HepG2 (cell line): ENCODE results near the gene TBC1D1. TPM values are rescaled to one million over a fixed set of nuclear protein-coding genes. Genes with fewer than 3 reads are reported as not detected.

Experiments
- ATAC-seq: fragments of 200-7000 bp; cut with Tn5 transposase; 3 replicates; pipeline ENCODE4 v1.9.1; 2020; ENCODE audit warnings: mild to moderate bottlenecking, moderate library complexity
- BruUV-seq: library from RNA; stranded (reverse); fragments of 400-500 nt; replicated peaks from 2 replicates; lab custom pipeline; 2021; lab: Mats Ljungman, UMichigan
- CTCF ChIA-PET: fragments of 300-600 bp; formaldehyde crosslinking; extraction: SDS; loops from one replicate; lab custom pipeline; 2021; ENCODE audit warnings: low total read pairs, inconsistent platforms, low intra/inter-chr PET ratio; lab: Yijun Ruan, JAX
- POLR2A ChIA-PET: fragments of 350-600 bp; sonication (Branson Sonifier 250); formaldehyde crosslinking; loops from one replicate; lab custom pipeline; 2020; ENCODE audit warnings: antibody characterized with exemption, inconsistent platforms; lab: Yijun Ruan, JAX
- DNase-seq: peaks from one replicate; pipeline ENCODE4 v3.0.0-alpha.2; 2015; ENCODE audit warnings: low spot score
- FAIRE-seq: peaks from 3 replicates; lab custom pipeline; 2011; peaks lifted over from hg19 to GRCh38; lab: Jason Lieb, UNC
- H2AFZ ChIP-seq: one replicate; pipeline ENCODE4 v1.6.1; 2011; ENCODE audit warnings: low read length, inconsistent platforms
- H3K27ac ChIP-seq: fragments of 300-600 bp; 3 replicates; pipeline ENCODE4 v1.8.0; 2011; ENCODE audit warnings: mixed run types, mild to moderate bottlenecking, mixed read lengths, low read length, inconsistent platforms; ENCODE audit not compliant: insufficient read depth; ENCODE audit errors: extremely low read length
- H3K27me3 ChIP-seq, 2 experiments: fragments of 200-600 bp in 1 of 2; 2 replicates in 1 of 2; 3 replicates in 1 of 2; pipeline versions ENCODE4 v1.6.0 to v1.8.0; 2011; ENCODE audit warnings: low read length in 2 of 2, mild to moderate bottlenecking in 2 of 2, moderate library complexity in 2 of 2, inconsistent platforms in 1 of 2; ENCODE audit not compliant: insufficient read depth in 2 of 2, control insufficient read depth in 1 of 2
- H3K36me3 ChIP-seq, 2 experiments: fragments of 200-600 bp in 1 of 2; replicated peaks in 1 of 2; 2 replicates in 1 of 2; 3 replicates in 1 of 2; pipeline versions ENCODE4 v1.5.1 to v1.8.0; 2011; ENCODE audit warnings: low read length in 2 of 2, inconsistent platforms in 1 of 2; ENCODE audit not compliant: insufficient read depth in 2 of 2, control insufficient read depth in 1 of 2
- H3K4me1 ChIP-seq: 2 replicates; pipeline ENCODE4 v1.5.1; 2012; ENCODE audit warnings: low read length, inconsistent platforms; ENCODE audit not compliant: insufficient read depth
- H3K4me2 ChIP-seq: 2 replicates; pipeline ENCODE4 v1.6.0; 2011; ENCODE audit warnings: low read depth, low read length, inconsistent platforms
- H3K4me3 ChIP-seq, 3 experiments: fragments of 200-600 bp in 1 of 3; sonication (generic), shearing (Covaris generic) in 1 of 3; replicated peaks in 1 of 3; 2 replicates each; pipeline ENCODE4 v1.5.1; 2011 to 2016; ENCODE audit warnings: low read length in 3 of 3, inconsistent platforms in 2 of 3, low read depth in 2 of 3, mild to moderate bottlenecking in 2 of 3, control low read depth in 1 of 3, mixed read lengths in 1 of 3; ENCODE audit not compliant: insufficient read depth in 1 of 3
- H3K79me2 ChIP-seq: one replicate; pipeline ENCODE4 v1.6.1; 2011; ENCODE audit warnings: low read length, inconsistent platforms; ENCODE audit not compliant: insufficient read depth
- H3K9ac ChIP-seq: 2 replicates; pipeline ENCODE4 v1.6.0; 2011; ENCODE audit warnings: mild to moderate bottlenecking, low read depth, low read length, inconsistent platforms; ENCODE audit not compliant: insufficient read depth
- H3K9me3 ChIP-seq: 2 replicates; pipeline ENCODE4 v1.5.1; 2012; ENCODE audit warnings: mild to moderate bottlenecking, low read length
- H4K20me1 ChIP-seq: 2 replicates; pipeline ENCODE4 v1.6.0; 2011; ENCODE audit warnings: inconsistent platforms, mild to moderate bottlenecking, low read length, moderate library complexity; ENCODE audit not compliant: insufficient read depth
- ARNTL ChIP-seq: sonication (generic); formaldehyde crosslinking; IDR thresholded peaks from 2 replicates; pipeline ENCODE4 v1.4.0; 2020; ENCODE audit warnings: mild to moderate bottlenecking, missing genetic modification reagents
- CBX1 ChIP-seq: IDR thresholded peaks from one replicate; pipeline ENCODE4 v1.6.1; 2016; ENCODE audit warnings: antibody characterized with exemption, low read depth
- CCAR2 ChIP-seq: fragments of 200-400 bp; formaldehyde crosslinking; optimal IDR thresholded peaks from 2 replicates; pipeline ENCODE3; 2018; ENCODE audit warnings: low read depth, mild to moderate bottlenecking, low read length, moderate library complexity
- CHD4 ChIP-seq: fragments of 200-600 bp; sonication (generic); IDR thresholded peaks from 2 replicates; pipeline ENCODE4 v1.7.0; 2017; ENCODE audit warnings: mild to moderate bottlenecking, low read length, borderline replicate concordance
- GPN1 ChIP-seq: sonication (generic); formaldehyde crosslinking; IDR thresholded peaks from 2 replicates; pipeline ENCODE4 v1.5.1; 2020; ENCODE audit warnings: missing genetic modification reagents, borderline replicate concordance
- HNF4A ChIP-seq: sonication (generic); formaldehyde crosslinking; IDR thresholded peaks from 2 replicates; pipeline ENCODE4 v1.4.0; 2020; ENCODE audit warnings: missing genetic modification reagents
- HNRNPLL ChIP-seq: fragments of 200-400 bp; formaldehyde crosslinking; IDR thresholded peaks from 2 replicates; pipeline ENCODE4 v1.6.1; 2017; ENCODE audit warnings: mild to moderate bottlenecking, low read depth, low read length; ENCODE audit not compliant: poor library complexity, severe bottlenecking
- MED8 ChIP-seq: sonication (generic); formaldehyde crosslinking; IDR thresholded peaks from 2 replicates; pipeline ENCODE4 v1.8.1; 2023; ENCODE audit warnings: mild to moderate bottlenecking, missing genetic modification reagents; ENCODE audit not compliant: insufficient replicate concordance
- MEIS2 ChIP-seq: sonication (generic); formaldehyde crosslinking; IDR thresholded peaks from 2 replicates; pipeline ENCODE4 v1.9.0; 2021; ENCODE audit warnings: mild to moderate bottlenecking, missing genetic modification reagents
- NPAS2 ChIP-seq: sonication (generic); formaldehyde crosslinking; IDR thresholded peaks from 2 replicates; pipeline ENCODE4 v1.8.0; 2022; ENCODE audit warnings: mild to moderate bottlenecking, missing genetic modification reagents, borderline replicate concordance
- PCBP2 ChIP-seq: fragments of 200-400 bp; formaldehyde crosslinking; optimal IDR thresholded peaks from 2 replicates; pipeline ENCODE3; 2018; ENCODE audit warnings: low read length, low read depth; ENCODE audit not compliant: poor library complexity, severe bottlenecking
- POLR2A ChIP-seq, 2 experiments: IDR thresholded peaks; 2 replicates each; pipeline ENCODE4 v1.6.1; 2011; ENCODE audit warnings: low read depth in 2 of 2, low read length in 2 of 2, mild to moderate bottlenecking in 1 of 2, moderate library complexity in 1 of 2; ENCODE audit not compliant: insufficient read depth in 1 of 2
- RAD21 ChIP-seq: fragments of 450-650 bp; formaldehyde crosslinking; IDR thresholded peaks from 2 replicates; pipeline ENCODE4 v1.5.0; 2020; ENCODE audit warnings: mild to moderate bottlenecking
- RERE ChIP-seq: IDR thresholded peaks from 2 replicates; pipeline ENCODE4 v1.6.1; 2016; ENCODE audit warnings: low read depth, missing genetic modification reagents, missing compliant biosample characterization
- SETDB1 ChIP-seq: sonication (generic); formaldehyde crosslinking; IDR thresholded peaks from 2 replicates; pipeline ENCODE4 v1.5.1; 2020; ENCODE audit warnings: missing genetic modification reagents, mild to moderate bottlenecking, borderline replicate concordance
- THAP9 ChIP-seq: sonication (generic); formaldehyde crosslinking; IDR thresholded peaks from 2 replicates; pipeline ENCODE4; 2020; ENCODE audit warnings: missing genetic modification reagents, mild to moderate bottlenecking, borderline replicate concordance
- ZNF20 ChIP-seq: sonication (generic); formaldehyde crosslinking; IDR thresholded peaks from 2 replicates; pipeline ENCODE4 v1.4.0; 2020; ENCODE audit warnings: mild to moderate bottlenecking, moderate library complexity, missing genetic modification reagents
- ZNF776 ChIP-seq: sonication (generic); formaldehyde crosslinking; IDR thresholded peaks from 2 replicates; pipeline ENCODE4 v1.4.0; 2020; ENCODE audit warnings: mild to moderate bottlenecking, missing genetic modification reagents
- WGBS: methylation state at CpG from one replicate; pipeline ENCODE4 v1.1.6; 2017; ENCODE audit warnings: low lambda C conversion rate; 5-methylcytosine and 5-hydroxymethylcytosine counted together
- in situ Hi-C: cut with HindIII; loops from 2 replicates; pipeline ENCODE4 v1.10.0; 2017; ENCODE audit warnings: low pct_unique_long_range_greater_than_20kb; ENCODE audit not compliant: extremely low pct_ligation_motif_present
- intact Hi-C: fragments of 100-400 bp; cut with micrococcal nuclease; formaldehyde crosslinking; loops from one replicate; pipeline ENCODE4 v1.10.0; 2022; ENCODE audit not compliant: unreplicated experiment
- polyA plus RNA-seq, 8 experiments: library from polyadenylated mRNA; depleted of rRNA in 3 of 8; stranded (reverse) in 7 of 8; unstranded in 1 of 8; fragments of >200 nt; fragmentation: Illumina TruSeq in 4 of 8; extraction: Trizol in 4 of 8; gene quantifications; 2 replicates each; pipeline versions ENCODE4 v1.2.1 to v1.2.3, GENCODE V29; 2011 to 2016; ENCODE audit warnings: low read depth in 4 of 8, missing spikeins in 1 of 8, mixed read lengths in 1 of 8; ENCODE audit not compliant: insufficient read depth in 1 of 8
- total RNA-seq, 5 experiments: library from RNA; depleted of rRNA; stranded (reverse); fragments of >200 nt; fragmentation: Illumina TruSeq; extraction: Trizol; gene quantifications; 2 replicates each; pipeline ENCODE4 v1.2.3, GENCODE V29; 2016; ENCODE audit warnings: low read depth in 1 of 5

The TBC1D1 gene
- total and polyA plus RNA-seq, 2 of the 13 experiments (the other 11 are each of a cell fraction or from before 2014, with no cell fraction given), result 37.3 to 62.8 TPM

- no peak for ATAC-seq
- Histone ChIP-seq H4K20me1 (no peaks in the 10 kb centered on the region), H3K9me3 (no peaks in the 10 kb centered on the region), H3K27me3 (no peaks in the 10 kb centered on the region), H3K79me2 (no peaks in the 10 kb centered on the region), H3K4me2 (no peak overlapping the region), H3K4me1 (peaks cover 48% of the 10 kb centered on the region), H3K27ac (no peak overlapping the region), H3K36me3 (peaks cover 4 to 6% of the 10 kb centered on the region in 2 experiments; a peak in 2 of 5 replicates), H3K4me3 (no peak overlapping the region), H3K9ac (no peak overlapping the region), H2AFZ (no peak overlapping the region)
- in situ Hi-C loops, result loop anchor here (10.0 to 25.0 kb wide), 2 partner anchors 247 to 660 kb away; no protein-coding TSS in a partner anchor
- no peak for FAIRE-seq
- 98% methylated on average over 5 of the region's 5 CpGs for WGBS
- BruUV-seq, result no TSS peak
- TF ChIP-seq MED8 (CRISPR knock-in tag), result no peak
- no peak for TF ChIP-seq HNF4A (CRISPR knock-in tag)
- no peak for TF ChIP-seq POLR2A (IDR thresholded peaks at IDR 0.05; ENCODE audit: insufficient read depth in 1 of 2, low read depth in 2 of 2, low read length in 2 of 2)
- no peak for TF ChIP-seq RERE (CRISPR knock-in tag)
- no peak for TF ChIP-seq CCAR2
- no peak for TF ChIP-seq SETDB1
- TF ChIP-seq ZNF20 (CRISPR knock-in tag), result no peak
- TF ChIP-seq PCBP2, result no peak
- no peak for TF ChIP-seq ARNTL (CRISPR knock-in tag)
- TF ChIP-seq CBX1, result no peak
- TF ChIP-seq GPN1 (CRISPR knock-in tag), result no peak
- TF ChIP-seq NPAS2 (CRISPR knock-in tag), result no peak
- TF ChIP-seq RAD21 (CRISPR knock-in tag), result no peak
- no peak for TF ChIP-seq MEIS2 (CRISPR knock-in tag)
- TF ChIP-seq ZNF776 (CRISPR knock-in tag), result no peak
- TF ChIP-seq HNRNPLL, result no peak
- TF ChIP-seq CHD4, result no peak
- TF ChIP-seq THAP9 (CRISPR knock-in tag), result no peak
- CTCF ChIA-PET, result no interaction called here
- no peak for DNase-seq
- POLR2A ChIA-PET, result interaction anchor here (1.2 kb wide), 1 partner anchor 68 kb away, joined by 3 read pairs; no protein-coding TSS in a partner anchor
- intact Hi-C loops, result no loop called here
Observed at GRCh38 chr4:38065176-38065575, 174.3 kb downstream of the TBC1D1 start.
